ENCODE results near the gene SERTAD4. TPM values are rescaled to one million over a fixed set of nuclear protein-coding genes. Genes with fewer than 3 reads are reported as not detected.
A peak's percentile ranks its signal among the peaks of the same experiment; 100 is the strongest.

The SERTAD4 gene
- total RNA-seq, 4 donors from 2014 or later: 2.9 to 3.3 (median 3.0) TPM

GRCh38 chr1:210272666-210273065, 40.1 kb downstream of the SERTAD4 start:
- WGBS, 2 donors (ENCODE audit: low coverage in 1 of 2): 69% methylated on average over 2 of the region's 6 CpGs; no CpG with 5 or more reads in 1 of the 2 donors
- no peak for ATAC-seq
- no peaks in the 10 kb centered on the region for H3K9me3 ChIP-seq

DNA sequence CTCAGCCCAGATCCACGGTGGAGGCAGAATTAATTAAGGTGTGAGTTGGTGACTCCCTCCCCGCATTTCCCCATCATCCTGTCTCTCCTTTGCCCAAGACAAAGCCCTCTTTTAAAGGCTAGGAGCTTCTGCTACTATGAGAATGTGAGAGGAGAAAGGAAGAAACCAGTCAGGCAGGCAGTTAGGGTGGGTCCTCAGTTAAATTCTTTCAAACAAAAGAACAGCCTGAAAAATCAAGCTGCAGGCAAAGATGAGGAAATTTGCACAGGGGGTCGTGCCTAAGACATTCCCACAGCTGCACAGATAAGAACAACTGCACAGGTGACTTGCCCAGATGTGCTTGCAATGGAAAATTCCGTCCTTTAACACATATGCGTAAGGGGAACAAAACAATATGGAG, 47.6 kb downstream of the SERTAD4 start:
- no peaks in the 10 kb centered on the region for H3K36me3 ChIP-seq
- no peaks in the 10 kb centered on the region for H3K4me1 ChIP-seq
- H3K4me3 ChIP-seq: no peak overlapping the region
- no peak for ATAC-seq
- H3K9me3 ChIP-seq: peaks cover 0 to 20% (median 0%) of the 10 kb centered on the region in 3 donors
- no peak for TF ChIP-seq POLR2AphosphoS5 (IDR thresholded peaks at IDR 0.05)
- H3K27ac ChIP-seq: no peak overlapping the region
- 79 to 92% methylated on average over 3 to 5 of the region's 5 CpGs for WGBS, 2 donors (ENCODE audit: low coverage in 1 of 2)
- no peaks in the 10 kb centered on the region for H3K27me3 ChIP-seq

More at GRCh38 chr1:210272666-210273065, 40.1 kb downstream of the SERTAD4 start:
- H3K4me3 ChIP-seq: no peak overlapping the region
- TF ChIP-seq POLR2A (IDR thresholded peaks at IDR 0.05): no peak
- H3K4me1 ChIP-seq: no peaks in the 10 kb centered on the region
- H3K27me3 ChIP-seq: no peaks in the 10 kb centered on the region
- no peaks in the 10 kb centered on the region for H3K36me3 ChIP-seq
- no peak overlapping the region for H3K27ac ChIP-seq

DNA sequence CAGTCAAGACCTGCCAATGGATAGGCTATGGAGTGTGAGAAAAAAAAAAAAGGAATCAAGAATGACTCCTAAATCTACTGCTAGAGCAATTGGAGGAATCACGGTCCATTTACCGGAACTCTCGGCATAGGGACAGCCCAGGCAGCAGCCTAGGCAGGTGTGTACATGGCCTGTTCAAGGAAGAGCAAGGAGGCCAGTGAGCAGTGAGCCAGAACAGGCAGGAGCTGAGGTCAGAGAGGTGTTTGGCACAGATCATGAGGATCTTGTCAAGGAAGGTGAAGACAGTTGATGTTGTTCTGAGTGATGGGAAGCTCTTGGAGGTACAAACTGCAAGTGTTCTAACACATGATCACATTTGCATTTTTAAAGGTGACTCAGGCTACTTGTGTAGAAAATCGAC, 55.5 kb downstream of the SERTAD4 start:
- TF ChIP-seq EP300 (IDR thresholded peaks at IDR 0.05) (no peak), POLR2A (IDR thresholded peaks at IDR 0.05) (no peak), POLR2AphosphoS5 (IDR thresholded peaks at IDR 0.05) (no peak)
- TF ChIP-seq, protein P1, sequence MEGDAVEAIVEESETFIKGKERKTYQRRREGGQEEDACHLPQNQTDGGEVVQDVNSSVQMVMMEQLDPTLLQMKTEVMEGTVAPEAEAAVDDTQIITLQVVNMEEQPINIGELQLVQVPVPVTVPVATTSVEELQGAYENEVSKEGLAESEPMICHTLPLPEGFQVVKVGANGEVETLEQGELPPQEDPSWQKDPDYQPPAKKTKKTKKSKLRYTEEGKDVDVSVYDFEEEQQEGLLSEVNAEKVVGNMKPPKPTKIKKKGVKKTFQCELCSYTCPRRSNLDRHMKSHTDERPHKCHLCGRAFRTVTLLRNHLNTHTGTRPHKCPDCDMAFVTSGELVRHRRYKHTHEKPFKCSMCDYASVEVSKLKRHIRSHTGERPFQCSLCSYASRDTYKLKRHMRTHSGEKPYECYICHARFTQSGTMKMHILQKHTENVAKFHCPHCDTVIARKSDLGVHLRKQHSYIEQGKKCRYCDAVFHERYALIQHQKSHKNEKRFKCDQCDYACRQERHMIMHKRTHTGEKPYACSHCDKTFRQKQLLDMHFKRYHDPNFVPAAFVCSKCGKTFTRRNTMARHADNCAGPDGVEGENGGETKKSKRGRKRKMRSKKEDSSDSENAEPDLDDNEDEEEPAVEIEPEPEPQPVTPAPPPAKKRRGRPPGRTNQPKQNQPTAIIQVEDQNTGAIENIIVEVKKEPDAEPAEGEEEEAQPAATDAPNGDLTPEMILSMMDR (IDR thresholded peaks at IDR 0.05): no peak
- H3K27me3 ChIP-seq: no peaks in the 10 kb centered on the region
- no peak overlapping the region for H3K27ac ChIP-seq
- no peak for ATAC-seq
- no peaks in the 10 kb centered on the region for H3K36me3 ChIP-seq
- peaks cover 0 to 20% (median 13%) of the 10 kb centered on the region in 3 donors for H3K4me1 ChIP-seq
- H3K9me3 ChIP-seq: no peaks in the 10 kb centered on the region
- WGBS, 2 donors (ENCODE audit: low coverage in 1 of 2): 86 to 90% methylated on average over 4 of the region's 4 CpGs
- H3K4me3 ChIP-seq: no peak overlapping the region

DNA sequence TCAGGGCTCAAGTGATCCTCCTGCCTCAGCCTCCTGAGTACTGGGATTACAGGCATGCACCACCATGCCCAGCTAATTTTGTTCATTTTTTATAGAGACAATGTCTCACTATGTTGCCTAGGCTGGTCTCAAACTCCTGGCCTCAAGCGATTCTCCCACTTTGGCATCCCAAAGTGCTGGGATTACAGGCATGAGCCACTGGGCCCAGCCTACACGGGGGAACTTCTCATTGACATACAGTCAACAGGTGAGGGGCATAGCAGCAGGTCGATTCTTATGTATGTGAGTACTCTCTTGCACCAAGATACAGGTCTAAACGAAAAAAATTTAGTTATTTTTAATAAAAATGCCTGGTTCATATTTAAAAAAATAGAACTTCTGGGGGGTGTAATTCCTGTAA, 56.7 kb downstream of the SERTAD4 start:
- 87 to 89% methylated on average over 3 to 4 of the region's 4 CpGs for WGBS, 2 donors (ENCODE audit: low coverage in 1 of 2)
- ATAC-seq: no peak

DNA sequence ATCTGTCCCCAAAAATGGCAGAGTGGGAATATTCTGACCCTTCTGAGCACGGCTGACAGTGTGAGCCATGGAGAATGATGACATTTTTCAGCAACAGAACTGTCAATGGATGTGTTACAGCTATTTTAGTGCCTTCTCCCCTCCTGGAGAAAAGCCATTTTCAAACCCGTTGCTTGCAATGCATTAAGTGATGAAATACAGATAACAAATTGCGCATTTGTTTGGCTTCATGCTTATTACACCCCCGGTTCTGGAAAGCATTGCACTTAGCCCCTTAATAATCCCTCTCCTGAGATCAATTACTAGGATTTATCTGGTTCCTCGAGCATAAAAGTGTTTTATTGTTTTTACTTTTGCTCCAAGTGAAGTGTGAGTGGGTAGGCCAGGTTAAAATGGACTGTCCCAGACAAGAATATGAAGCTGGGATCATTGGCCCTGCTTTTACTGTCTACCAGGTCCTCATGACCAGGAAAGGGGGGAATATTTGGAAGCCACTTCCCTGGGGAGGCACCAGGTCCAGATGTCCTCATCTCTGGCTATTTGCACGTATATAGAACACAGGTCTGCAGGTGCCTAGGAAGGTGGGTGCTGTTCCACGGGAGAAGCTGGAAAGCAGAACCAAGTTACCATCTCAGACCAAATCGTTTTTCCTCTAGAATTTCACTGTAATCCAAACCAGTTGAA, 58.6 kb downstream of the SERTAD4 start:
- TF ChIP-seq EP300 (IDR thresholded peaks at IDR 0.05) (no peak), POLR2A (IDR thresholded peaks at IDR 0.05) (no peak), POLR2AphosphoS5 (IDR thresholded peaks at IDR 0.05) (no peak)
- TF ChIP-seq, protein P1 (IDR thresholded peaks at IDR 0.05): no peak
- Histone ChIP-seq H3K36me3 (no peaks in the 10 kb centered on the region), H3K4me1 (peaks cover 0 to 50% (median 40%) of the 10 kb centered on the region in 3 donors), H3K27ac (peak overlapping the region in 3 of 4 donors; percentile 82 to 88 (median 84)), H3K27me3 (no peaks in the 10 kb centered on the region), H3K9me3 (no peaks in the 10 kb centered on the region), H3K4me3 (no peak overlapping the region)
- 49 to 81% methylated on average over 4 to 8 of the region's 8 CpGs for whole genome bisulfite sequencing, 2 donors (ENCODE audit: low coverage in 1 of 2)
- no peak for ATAC-seq

More for the DNA sequence above, 56.7 kb downstream of the SERTAD4 start:
- Histone ChIP-seq H3K4me3 (no peak overlapping the region), H3K9me3 (no peaks in the 10 kb centered on the region), H3K36me3 (no peaks in the 10 kb centered on the region), H3K4me1 (peaks cover 0 to 31% (median 24%) of the 10 kb centered on the region in 3 donors), H3K27me3 (no peaks in the 10 kb centered on the region), H3K27ac (no peak overlapping the region)
- TF ChIP-seq POLR2A (IDR thresholded peaks at IDR 0.05) (no peak), EP300 (IDR thresholded peaks at IDR 0.05) (no peak), POLR2AphosphoS5 (IDR thresholded peaks at IDR 0.05) (no peak)
- TF ChIP-seq, protein P1 (IDR thresholded peaks at IDR 0.05): no peak

DNA sequence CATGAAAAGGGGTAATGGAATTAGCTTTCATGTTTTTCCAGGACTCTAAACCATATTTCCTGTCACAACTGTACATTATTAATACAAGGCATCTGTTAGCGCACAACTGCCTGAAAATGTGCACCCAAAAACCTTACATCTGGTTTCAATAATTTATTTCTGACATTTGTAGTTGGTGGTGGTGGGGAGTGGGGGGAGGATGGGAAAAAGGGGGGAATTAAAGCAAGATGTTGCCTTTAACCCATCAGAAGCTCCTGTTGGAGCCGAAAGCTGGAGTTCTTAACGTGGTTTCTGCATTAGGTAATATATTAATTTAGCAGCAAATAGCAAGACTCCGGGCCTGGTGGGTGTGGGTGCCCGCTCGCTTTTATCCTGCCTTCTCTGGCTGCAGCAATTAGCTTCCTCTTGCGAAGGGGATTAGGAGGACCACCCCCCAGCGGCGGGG, 59.2 kb downstream of the SERTAD4 start:
- peak; percentile 21 for ATAC-seq
- H3K9me3 ChIP-seq: no peaks in the 10 kb centered on the region
- peak overlapping the region in 3 of 4 donors; percentile 82 to 88 (median 84) for H3K27ac ChIP-seq
- TF ChIP-seq, protein P1 (IDR thresholded peaks at IDR 0.05): no peak
- TF ChIP-seq POLR2AphosphoS5 (IDR thresholded peaks at IDR 0.05): no peak
- no peak for TF ChIP-seq POLR2A (IDR thresholded peaks at IDR 0.05)
- TF ChIP-seq EP300 (IDR thresholded peaks at IDR 0.05): no peak
- 14 to 25% methylated on average over 6 to 7 of the region's 9 CpGs for WGBS, 2 donors (ENCODE audit: low coverage in 1 of 2)
- peaks cover 0 to 50% (median 40%) of the 10 kb centered on the region in 3 donors for H3K4me1 ChIP-seq
- no peaks in the 10 kb centered on the region for H3K27me3 ChIP-seq
- H3K36me3 ChIP-seq: no peaks in the 10 kb centered on the region
- H3K4me3 ChIP-seq: peak overlapping the region in 1 of 2 donors; percentile 58
